ENCODE data around the gene PKNOX1. TPM values are rescaled to one million over a fixed set of nuclear protein-coding genes. Genes with fewer than 3 reads are reported as not detected.
A peak's percentile ranks its signal among the peaks of the same experiment; 100 is the strongest.
"Not testable (repeated sequence)": the region's sequence is repeated elsewhere in the genome, so short reads cannot be mapped to it uniquely, and the experiment has no call there.

PKNOX1 gene
- polyA plus RNA-seq, 3 donors = 9.2 to 11.8 (median 9.9) TPM

- no peaks in the 10 kb centered on the region for H3K4me1 ChIP-seq (ENCODE audit: control insufficient read depth in 1 of 2, insufficient read depth in 2 of 2, low read length in 2 of 2)
- H3K9me3 ChIP-seq (replicated peaks in 1 of 2; ENCODE audit: control insufficient read depth in 1 of 2, insufficient read depth in 1 of 2, low read length in 2 of 2) = no peaks in the 10 kb centered on the region
- no peaks in the 10 kb centered on the region for H4K20me1 ChIP-seq (ENCODE audit: insufficient read depth, low read length)
- no peak for DNase-seq
- intact Hi-C loops (cut with micrococcal nuclease) = loop anchor here in 1 of 2 donors (10.0 kb wide), 1 partner anchor 715 kb away; no protein-coding TSS in a partner anchor
- Mint-ChIP-seq H3K4me3 (no peak overlapping the region), H3K36me3 (no peaks in the 10 kb centered on the region), H3K27me3 (ENCODE audit: low read depth in 3 of 3) (peaks cover 0 to 2% (median 0%) of the 10 kb centered on the region in 3 donors), H3K4me1 (no peaks in the 10 kb centered on the region), H3K9me3 (no peaks in the 10 kb centered on the region), H3K27ac (no peak overlapping the region)
- TF ChIP-seq, protein P1, sequence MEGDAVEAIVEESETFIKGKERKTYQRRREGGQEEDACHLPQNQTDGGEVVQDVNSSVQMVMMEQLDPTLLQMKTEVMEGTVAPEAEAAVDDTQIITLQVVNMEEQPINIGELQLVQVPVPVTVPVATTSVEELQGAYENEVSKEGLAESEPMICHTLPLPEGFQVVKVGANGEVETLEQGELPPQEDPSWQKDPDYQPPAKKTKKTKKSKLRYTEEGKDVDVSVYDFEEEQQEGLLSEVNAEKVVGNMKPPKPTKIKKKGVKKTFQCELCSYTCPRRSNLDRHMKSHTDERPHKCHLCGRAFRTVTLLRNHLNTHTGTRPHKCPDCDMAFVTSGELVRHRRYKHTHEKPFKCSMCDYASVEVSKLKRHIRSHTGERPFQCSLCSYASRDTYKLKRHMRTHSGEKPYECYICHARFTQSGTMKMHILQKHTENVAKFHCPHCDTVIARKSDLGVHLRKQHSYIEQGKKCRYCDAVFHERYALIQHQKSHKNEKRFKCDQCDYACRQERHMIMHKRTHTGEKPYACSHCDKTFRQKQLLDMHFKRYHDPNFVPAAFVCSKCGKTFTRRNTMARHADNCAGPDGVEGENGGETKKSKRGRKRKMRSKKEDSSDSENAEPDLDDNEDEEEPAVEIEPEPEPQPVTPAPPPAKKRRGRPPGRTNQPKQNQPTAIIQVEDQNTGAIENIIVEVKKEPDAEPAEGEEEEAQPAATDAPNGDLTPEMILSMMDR (IDR thresholded peaks at IDR 0.05) = no peak
- no peak overlapping the region for H3K4me2 ChIP-seq (replicated peaks; ENCODE audit: extremely low read depth, low read length, poor library complexity, severe bottlenecking)
- no peak overlapping the region for H3K4me3 ChIP-seq (replicated peaks in 1 of 3; ENCODE audit: low read depth in 2 of 3, low read length in 3 of 3)
- WGBS (ENCODE audit: insufficient coverage) = 92% methylated on average over 2 of the region's 3 CpGs
- no peak overlapping the region for H3K9ac ChIP-seq (ENCODE audit: insufficient read depth, low read length, poor library complexity, severe bottlenecking)
- H3K79me2 ChIP-seq (ENCODE audit: insufficient read depth, low read length) = no peaks in the 10 kb centered on the region
- no peaks in the 10 kb centered on the region for H3K36me3 ChIP-seq (replicated peaks in 1 of 2; ENCODE audit: control insufficient read depth in 1 of 2, insufficient read depth in 2 of 2, low read length in 2 of 2)
- H3K27ac ChIP-seq (ENCODE audit: low read depth in 1 of 2, low read length in 2 of 2) = no peak overlapping the region
- no peaks in the 10 kb centered on the region for H3K27me3 ChIP-seq (ENCODE audit: control insufficient read depth in 2 of 2, insufficient read depth in 2 of 2, low read length in 2 of 2)
- H2AFZ ChIP-seq (ENCODE audit: insufficient read depth, low read depth, low read length, poor library complexity, severe bottlenecking) = no peak overlapping the region
Measured at GRCh38 chr21:42929969-42930368, 44.4 kb upstream of the PKNOX1 start.

GRCh38 chr21:42931560-42932235 lies 42.7 kb upstream of the PKNOX1 start:
- no peaks in the 10 kb centered on the region for H3K79me2 ChIP-seq (ENCODE audit: insufficient read depth, low read length)
- Mint-ChIP-seq H3K4me3 (no peak overlapping the region), H3K9me3 (no peaks in the 10 kb centered on the region), H3K36me3 (no peaks in the 10 kb centered on the region), H3K27ac (no peak overlapping the region), H3K4me1 (peaks cover under 1% of the 10 kb centered on the region), H3K27me3 (ENCODE audit: low read depth in 3 of 3) (peaks cover 0 to 2% (median 0%) of the 10 kb centered on the region in 3 donors)
- no peak overlapping the region for H3K4me3 ChIP-seq (replicated peaks in 1 of 3; ENCODE audit: low read depth in 2 of 3, low read length in 3 of 3)
- no peaks in the 10 kb centered on the region for H4K20me1 ChIP-seq (ENCODE audit: insufficient read depth, low read length)
- TF ChIP-seq, protein P1 (IDR thresholded peaks at IDR 0.05) = no peak
- DNase-seq = no peak
- no peaks in the 10 kb centered on the region for H3K9me3 ChIP-seq (replicated peaks in 1 of 2; ENCODE audit: control insufficient read depth in 1 of 2, insufficient read depth in 1 of 2, low read length in 2 of 2)
- H3K4me2 ChIP-seq (replicated peaks; ENCODE audit: extremely low read depth, low read length, poor library complexity, severe bottlenecking) = no peak overlapping the region
- H2AFZ ChIP-seq (ENCODE audit: insufficient read depth, low read depth, low read length, poor library complexity, severe bottlenecking) = no peak overlapping the region
- no peaks in the 10 kb centered on the region for H3K36me3 ChIP-seq (replicated peaks in 1 of 2; ENCODE audit: control insufficient read depth in 1 of 2, insufficient read depth in 2 of 2, low read length in 2 of 2)
- no peaks in the 10 kb centered on the region for H3K4me1 ChIP-seq (ENCODE audit: control insufficient read depth in 1 of 2, insufficient read depth in 2 of 2, low read length in 2 of 2)
- intact Hi-C loops (cut with micrococcal nuclease) = no loop called here
- H3K27ac ChIP-seq (ENCODE audit: low read depth in 1 of 2, low read length in 2 of 2) = no peak overlapping the region
- H3K9ac ChIP-seq (ENCODE audit: insufficient read depth, low read length, poor library complexity, severe bottlenecking) = no peak overlapping the region
- WGBS (ENCODE audit: insufficient coverage) = 91% methylated on average over 5 of the region's 13 CpGs
- H3K27me3 ChIP-seq (ENCODE audit: control insufficient read depth in 2 of 2, insufficient read depth in 2 of 2, low read length in 2 of 2) = no peaks in the 10 kb centered on the region

- H3K9me3 ChIP-seq (replicated peaks in 1 of 2; ENCODE audit: control insufficient read depth in 1 of 2, insufficient read depth in 1 of 2, low read length in 2 of 2); H3K79me2 ChIP-seq (ENCODE audit: insufficient read depth, low read length); H3K27ac ChIP-seq (ENCODE audit: low read depth in 1 of 2, low read length in 2 of 2); H3K4me3 Mint-ChIP-seq; intact Hi-C loops (cut with micrococcal nuclease); H3K4me2 ChIP-seq (replicated peaks; ENCODE audit: extremely low read depth, low read length, poor library complexity, severe bottlenecking); H3K36me3 ChIP-seq (replicated peaks in 1 of 2; ENCODE audit: control insufficient read depth in 1 of 2, insufficient read depth in 2 of 2, low read length in 2 of 2); DNase-seq; H3K9ac ChIP-seq (ENCODE audit: insufficient read depth, low read length, poor library complexity, severe bottlenecking); H3K9me3 Mint-ChIP-seq; H2AFZ ChIP-seq (ENCODE audit: insufficient read depth, low read depth, low read length, poor library complexity, severe bottlenecking); H3K27me3 ChIP-seq (ENCODE audit: control insufficient read depth in 2 of 2, insufficient read depth in 2 of 2, low read length in 2 of 2); H3K36me3 Mint-ChIP-seq; H3K4me1 ChIP-seq (ENCODE audit: control insufficient read depth in 1 of 2, insufficient read depth in 2 of 2, low read length in 2 of 2); H3K27me3 Mint-ChIP-seq (ENCODE audit: low read depth in 3 of 3); H3K4me3 ChIP-seq (replicated peaks in 1 of 3; ENCODE audit: low read depth in 2 of 3, low read length in 3 of 3); H4K20me1 ChIP-seq (ENCODE audit: insufficient read depth, low read length); H3K4me1 Mint-ChIP-seq: not testable (repeated sequence)
- WGBS (ENCODE audit: insufficient coverage) = 98% methylated on average over 14 of the region's 16 CpGs
- H3K27ac Mint-ChIP-seq = peak overlapping the region in 1 of 7 donors; percentile 5
Measured at GRCh38 chr21:42932378-42933136, 41.8 kb upstream of the PKNOX1 start.

All from CD14-positive monocyte (primary cell).